GM18907 (cell line): Measurements from ENCODE around the gene ARIH2.

Experiments
- ATAC-seq: cut with Tn5 transposase; IDR thresholded peaks from one replicate; pipeline ENCODE4 v1.9.1; 2021; ENCODE audit warnings: mild to moderate bottlenecking, moderate library complexity; ENCODE audit not compliant: unreplicated experiment

ARIH2 gene

DNA sequence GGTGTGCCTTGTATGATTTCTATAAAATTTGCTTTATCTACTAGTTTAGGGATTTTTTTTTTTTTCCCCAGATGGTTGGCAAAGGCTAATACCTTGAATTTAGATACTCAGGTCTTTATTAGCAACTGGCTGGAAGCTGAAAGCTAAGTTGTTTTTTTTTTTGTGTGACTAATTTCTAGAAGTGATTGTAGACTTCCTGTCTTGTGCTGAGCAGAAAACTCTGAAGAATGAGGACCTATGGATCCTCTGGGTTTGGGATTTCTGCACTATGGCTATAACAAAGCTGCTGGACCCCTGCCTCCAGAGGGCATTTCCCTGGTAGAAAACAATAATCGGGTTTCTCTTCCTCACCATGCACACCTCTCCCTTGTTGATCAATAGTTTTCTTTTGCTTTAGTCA lies 10.0 kb downstream of the ARIH2 start:
- ATAC-seq: no peak

DNA sequence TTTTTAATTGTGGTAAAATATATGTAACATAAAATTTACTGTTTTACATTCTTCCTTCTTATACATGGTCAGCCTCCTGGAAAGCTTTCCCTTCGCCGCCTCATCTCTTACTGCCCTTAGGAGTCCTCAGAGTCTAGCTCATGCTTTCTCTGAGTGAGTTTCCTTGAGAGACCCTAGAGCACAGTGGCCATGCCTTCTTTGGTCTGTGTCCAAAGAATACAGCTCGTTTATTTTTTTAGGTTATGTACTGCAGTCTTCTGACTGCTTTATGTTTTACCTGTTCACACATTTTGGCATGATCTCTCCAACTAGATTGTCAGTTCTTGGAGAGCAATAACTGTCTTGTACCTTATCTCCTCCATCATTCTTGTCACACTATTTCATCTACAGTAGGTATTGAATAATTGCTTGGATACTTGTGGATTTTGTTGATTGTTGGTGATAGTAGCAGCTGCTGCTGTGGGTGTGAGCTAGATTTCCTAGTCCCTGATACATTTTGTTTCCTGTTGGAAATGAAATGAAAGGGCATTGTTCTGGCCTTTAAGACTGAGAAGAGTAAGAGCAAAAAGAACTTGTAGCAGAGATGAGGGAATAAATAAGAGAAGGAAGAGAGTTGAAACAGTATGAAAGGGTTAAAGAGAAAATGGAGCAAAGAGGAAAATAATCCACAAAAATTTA lies 10.9 kb downstream of the ARIH2 start:
- no peak for ATAC-seq

DNA sequence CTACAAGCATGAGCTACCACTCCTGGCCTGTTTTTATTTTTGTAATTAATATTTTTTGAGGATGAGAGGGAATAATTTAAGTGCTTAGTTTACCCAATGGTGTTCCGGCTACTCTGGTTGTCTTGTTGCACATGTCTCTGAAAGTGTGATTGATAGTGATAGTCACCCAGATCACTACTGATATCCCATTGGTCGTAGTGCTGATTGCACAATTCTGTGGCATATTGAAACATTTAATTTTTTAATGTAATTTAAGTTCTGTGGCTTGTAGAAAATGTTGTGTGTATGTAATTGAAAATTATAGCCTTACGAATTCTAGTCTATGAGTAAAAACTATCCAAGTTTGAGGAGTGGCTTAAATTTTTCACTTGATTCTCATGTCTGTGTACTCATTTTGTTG lies 11.9 kb downstream of the ARIH2 start:
- ATAC-seq: no peak

GRCh38 chr3:48931944-48932580 lies 13.4 kb downstream of the ARIH2 start:
- no peak for ATAC-seq

DNA sequence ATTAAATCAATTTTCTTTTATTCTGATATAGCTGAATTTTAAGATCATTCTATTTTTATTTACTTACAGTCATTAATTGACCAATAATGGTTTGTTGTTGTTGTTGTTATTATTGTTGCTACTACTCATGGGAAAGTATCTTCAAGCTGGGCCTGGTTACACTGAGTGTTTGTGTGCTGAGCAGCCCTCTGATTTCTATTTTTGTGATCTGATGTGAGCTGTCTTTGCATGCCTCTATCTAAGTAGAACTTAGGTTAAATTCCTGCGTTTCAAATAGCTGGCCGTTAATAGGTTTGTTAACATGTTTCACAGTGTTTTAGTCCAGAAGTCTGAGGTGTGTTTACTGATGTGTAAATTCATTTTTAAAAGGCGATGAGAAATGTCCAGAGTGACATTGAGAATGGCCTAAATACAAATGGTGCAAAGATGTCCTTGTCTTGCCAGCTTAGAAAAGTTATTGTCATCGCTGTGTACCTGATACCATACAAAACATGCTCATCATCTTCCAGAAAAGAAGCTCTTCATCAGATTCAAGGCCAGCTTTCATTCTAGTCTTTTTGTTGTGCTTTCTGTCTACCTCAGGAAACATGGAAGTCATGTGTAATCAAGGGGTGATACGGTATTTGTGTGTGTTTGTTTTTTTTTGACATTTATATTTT lies 15.8 kb downstream of the ARIH2 start:
- ATAC-seq: no peak

- no peak for ATAC-seq
These were observed 16.9 kb downstream of the ARIH2 start for GRCh38 chr3:48935530-48935929.

- no peak for ATAC-seq
These were observed 19.5 kb downstream of the ARIH2 start for GRCh38 chr3:48938156-48938555.

GRCh38 chr3:48938689-48939088 lies 20.0 kb downstream of the ARIH2 start:
- ATAC-seq: no peak

DNA sequence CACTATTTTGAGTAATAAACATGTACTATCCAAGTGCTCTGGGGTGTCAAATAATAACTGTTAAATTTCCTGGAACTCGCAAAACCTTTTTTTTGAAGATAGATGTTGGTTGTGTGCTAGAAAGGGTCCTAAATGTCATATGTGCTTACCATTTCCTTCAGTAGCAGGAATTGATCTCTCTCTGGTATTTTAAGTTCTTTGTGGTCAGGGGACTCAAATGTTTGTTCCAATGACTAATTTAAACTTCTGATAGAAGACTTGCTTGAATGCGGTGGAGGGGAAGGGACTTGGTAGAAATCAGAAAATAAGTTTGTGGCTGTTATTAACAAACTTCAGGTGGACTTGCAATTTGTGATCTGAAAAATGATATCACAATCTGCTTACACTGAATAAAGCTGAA lies 26.8 kb downstream of the ARIH2 start:
- no peak for ATAC-seq

- ATAC-seq: no peak
These were observed 27.4 kb downstream of the ARIH2 start for GRCh38 chr3:48945891-48946549.

- no peak for ATAC-seq
These were observed 30.7 kb downstream of the ARIH2 start for GRCh38 chr3:48949376-48949717.

GRCh38 chr3:48950051-48950450 lies 31.4 kb downstream of the ARIH2 start:
- no peak for ATAC-seq

DNA sequence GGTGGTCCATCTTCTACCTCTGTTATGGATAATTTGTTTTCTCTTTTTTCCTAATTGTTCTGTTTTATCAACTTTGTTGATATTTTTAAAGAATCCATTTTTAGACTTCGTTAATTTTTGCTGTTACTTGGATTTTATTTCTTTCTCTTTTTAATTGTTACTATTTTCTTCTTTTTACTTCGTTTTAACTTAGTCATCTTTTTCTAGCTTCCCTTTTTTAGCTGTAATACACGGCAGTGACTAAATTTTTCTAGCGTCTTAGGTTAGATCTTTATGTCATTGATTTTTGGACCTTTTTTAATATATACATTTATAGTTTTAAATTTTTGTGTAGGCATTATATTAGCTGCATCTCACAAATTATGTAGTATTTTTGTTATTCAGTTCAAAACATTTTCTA lies 33.1 kb downstream of the ARIH2 start:
- ATAC-seq: no peak

GRCh38 chr3:48952510-48953118 lies 34.0 kb downstream of the ARIH2 start:
- no peak for ATAC-seq

- no peak for ATAC-seq
These were observed 38.5 kb downstream of the ARIH2 start for GRCh38 chr3:48957006-48957705.

DNA sequence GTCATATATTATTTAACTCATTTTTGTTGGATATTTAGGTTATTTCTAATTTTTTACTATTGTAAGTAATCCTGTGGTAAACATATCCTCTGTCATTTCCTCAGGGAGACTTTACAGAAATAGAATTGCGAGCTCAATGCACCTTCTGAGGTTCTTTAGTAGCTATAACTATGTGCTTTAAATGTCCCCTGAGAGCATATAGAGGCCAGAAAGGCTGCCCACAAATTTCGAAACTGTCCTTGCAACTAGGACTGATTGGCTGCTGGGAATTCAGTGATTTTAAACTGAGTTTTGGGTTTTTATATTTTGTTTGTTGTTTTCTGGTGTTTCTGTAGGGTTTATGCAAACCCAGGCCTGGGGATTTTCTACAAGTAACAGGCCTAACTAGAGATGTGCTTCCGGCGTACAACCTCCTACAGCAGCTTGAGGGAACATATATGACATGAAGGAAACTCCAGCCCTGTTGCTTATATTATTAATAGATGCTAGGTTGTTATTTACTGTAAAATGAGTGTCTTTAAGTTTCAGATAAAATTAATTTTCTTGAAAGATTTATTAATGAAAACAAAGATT lies 42.3 kb downstream of the ARIH2 start:
- ATAC-seq: no peak

DNA sequence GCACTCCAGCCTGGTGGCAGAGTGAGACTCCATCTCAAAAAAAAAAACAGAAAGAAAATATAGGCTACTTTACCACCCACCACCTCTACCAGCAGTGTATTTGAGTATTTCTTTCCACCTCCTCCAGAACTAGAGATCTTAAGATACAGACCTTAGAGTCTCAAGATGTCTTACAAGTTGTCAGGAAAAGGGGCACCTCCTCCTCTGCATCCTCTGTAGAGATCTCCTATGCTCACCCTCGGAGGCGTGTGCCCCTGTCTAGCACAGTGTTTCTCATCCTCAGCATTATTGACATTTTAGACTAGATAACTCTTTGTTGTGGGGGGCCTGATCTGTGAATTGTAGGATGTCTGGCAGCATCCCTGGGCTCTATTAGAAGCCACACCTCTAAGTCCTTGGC lies 43.7 kb downstream of the ARIH2 start:
- no peak for ATAC-seq

DNA sequence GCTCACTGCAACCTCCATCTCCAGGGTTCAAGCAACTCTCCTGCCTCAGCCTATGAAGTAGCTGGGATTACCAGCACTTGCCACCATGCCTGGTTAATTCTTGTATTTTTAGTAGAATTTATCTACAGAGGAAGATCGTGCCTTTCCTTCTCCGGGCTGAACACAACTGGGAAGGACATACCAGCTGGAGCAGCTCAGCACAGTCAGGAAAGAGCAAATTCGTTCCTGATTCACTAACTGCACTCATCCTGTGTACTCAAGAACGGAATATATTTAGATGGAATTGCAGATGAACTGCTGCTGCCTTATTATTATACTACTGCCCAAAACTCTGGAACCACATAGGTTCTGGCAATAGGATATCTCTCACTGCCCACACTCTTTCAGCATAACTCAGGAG lies 44.3 kb downstream of the ARIH2 start:
- ATAC-seq: no peak

DNA sequence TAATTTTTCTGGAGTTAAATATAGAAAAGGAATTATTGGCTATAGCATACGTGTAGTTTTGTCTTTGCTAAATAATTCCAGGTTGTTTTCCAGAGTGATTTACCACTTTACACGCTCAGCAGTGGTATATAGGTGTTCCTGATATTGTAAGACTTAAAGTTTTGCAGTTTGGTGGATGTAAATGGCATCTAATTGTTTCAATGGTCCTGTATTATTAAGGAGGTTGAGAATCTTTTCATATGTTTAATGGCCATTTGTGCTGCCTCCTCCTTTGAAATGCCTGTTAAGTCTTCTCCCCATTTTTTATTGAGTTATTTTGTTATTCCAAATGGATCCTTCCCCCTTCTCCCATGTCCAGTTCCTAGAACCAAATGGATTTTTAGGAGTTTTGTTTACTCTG lies 44.9 kb downstream of the ARIH2 start:
- ATAC-seq: no peak

- ATAC-seq: no peak
These were observed 47.7 kb downstream of the ARIH2 start for GRCh38 chr3:48966367-48966766.
